B cell (primary cell): Measurements from ENCODE around the gene SEMA7A. TPM values are rescaled to one million over a fixed set of nuclear protein-coding genes. Genes with fewer than 3 reads are reported as not detected.

ENCODE experiments used
- ATAC-seq: fragments of 200-7000 bp; cut with Tn5 transposase; one replicate; pipeline ENCODE4 v1.10.0; 2021; ENCODE audit warnings: low read depth, mild to moderate bottlenecking, moderate number of reproducible peaks, moderate library complexity
- CTCF ChIA-PET: fragments of 350-600 bp; sonication (Branson Sonifier 250); formaldehyde crosslinking; loops from one replicate; lab custom pipeline; 2021; ENCODE audit warnings: antibody characterized with exemption, inconsistent platforms; lab: Charles Lee
- POLR2A ChIA-PET: fragments of 350-600 bp; sonication (Branson Sonifier 250); formaldehyde crosslinking; loops from one replicate; lab custom pipeline; 2021; ENCODE audit warnings: antibody characterized with exemption; lab: Charles Lee
- DNase-seq: peaks from one replicate; pipeline ENCODE4 v3.0.0; 2013
- H2AFZ ChIP-seq: 2 replicates; pipeline ENCODE4 v1.6.1; 2012; ENCODE audit warnings: mild to moderate bottlenecking, low read depth, low read length; ENCODE audit not compliant: insufficient read depth, poor library complexity, severe bottlenecking
- H3K27ac ChIP-seq, 2 donors: 1 replicate in 1 of 2; 2 replicates in 1 of 2; pipeline ENCODE4 v1.5.1; 2012 to 2013; ENCODE audit warnings: low read length in 2 of 2, mild to moderate bottlenecking in 2 of 2, moderate library complexity in 1 of 2
- H3K27me3 ChIP-seq, 4 experiments: fragments of 200-600 bp in 1 of 4; sonication (generic) in 1 of 4; replicated peaks in 1 of 4; 1 replicate in 2 of 4; 2 replicates in 2 of 4; pipeline versions ENCODE4 v1.6.1 to v1.7.0; 2013 to 2016; ENCODE audit warnings: low read length in 3 of 4, mild to moderate bottlenecking in 2 of 4, mixed read lengths in 1 of 4, moderate library complexity in 1 of 4; ENCODE audit not compliant: insufficient read depth in 4 of 4, control insufficient read depth in 3 of 4; ENCODE audit errors: control extremely low read depth in 1 of 4
- H3K36me3 ChIP-seq, 2 experiments: replicated peaks in 1 of 2; 1 replicate in 1 of 2; 2 replicates in 1 of 2; pipeline versions ENCODE4 v1.6.1 to v1.7.1; 2013; ENCODE audit warnings: low read length in 1 of 2; ENCODE audit not compliant: insufficient read depth in 2 of 2, control insufficient read depth in 1 of 2; ENCODE audit errors: control extremely low read depth in 1 of 2, extremely low read depth in 1 of 2
- H3K4me1 ChIP-seq, 2 donors: fragments of 200-600 bp in 1 of 2; sonication (generic) in 1 of 2; 1 replicate in 1 of 2; 2 replicates in 1 of 2; pipeline versions ENCODE4 v1.5.1 to v1.6.1; 2013 to 2017; ENCODE audit warnings: low read length in 2 of 2; ENCODE audit not compliant: control insufficient read depth in 2 of 2, insufficient read depth in 2 of 2
- H3K4me2 ChIP-seq: replicated peaks from 2 replicates; pipeline ENCODE3; 2012; ENCODE audit warnings: mild to moderate bottlenecking, low read depth, low read length; ENCODE audit not compliant: poor library complexity, severe bottlenecking
- H3K4me3 ChIP-seq, 5 experiments: fragments of 200-600 bp in 1 of 5; sonication (generic) in 1 of 5; 1 replicate in 3 of 5; 2 replicates in 2 of 5; pipeline versions ENCODE4 v1.5.1 to v1.7.0; 2011 to 2016; ENCODE audit warnings: low read length in 4 of 5, mild to moderate bottlenecking in 4 of 5, low read depth in 2 of 5, control low read depth in 1 of 5, moderate library complexity in 1 of 5; ENCODE audit not compliant: insufficient read depth in 1 of 5; ENCODE audit errors: control extremely low read depth in 1 of 5, extremely low read depth in 1 of 5
- H3K79me2 ChIP-seq: fragments of 200-600 bp; sonication (generic); one replicate; pipeline ENCODE4 v1.6.0; 2016; ENCODE audit warnings: low read length; ENCODE audit not compliant: control insufficient read depth, insufficient read depth
- H3K9ac ChIP-seq: fragments of 200-600 bp; sonication (generic); 2 replicates; pipeline ENCODE4 v1.6.1; 2017; ENCODE audit warnings: mild to moderate bottlenecking, low read length, moderate library complexity
- H3K9me3 ChIP-seq, 3 donors: one replicate each; pipeline versions ENCODE4 v1.6.1 to v1.7.1; 2013; ENCODE audit warnings: low read length in 2 of 3; ENCODE audit not compliant: control insufficient read depth in 2 of 3, insufficient read depth in 1 of 3; ENCODE audit errors: control extremely low read depth in 1 of 3
- H4K20me1 ChIP-seq: 2 replicates; pipeline ENCODE4 v1.6.0; 2012; ENCODE audit warnings: mild to moderate bottlenecking, low read length; ENCODE audit not compliant: insufficient read depth, control insufficient read depth, poor library complexity, severe bottlenecking
- H3K27ac Mint-ChIP-seq: one replicate; pipeline ENCODE4 v1.8.0; 2021; ENCODE audit warnings: mixed read lengths
- H3K27me3 Mint-ChIP-seq: one replicate; pipeline ENCODE4 v1.8.0; 2021; ENCODE audit warnings: mixed read lengths
- H3K4me1 Mint-ChIP-seq: one replicate; pipeline ENCODE4 v1.8.0; 2021; ENCODE audit warnings: mixed read lengths
- H3K4me3 Mint-ChIP-seq: one replicate; pipeline ENCODE4 v1.8.0; 2021; ENCODE audit warnings: mixed read lengths
- H3K9me3 Mint-ChIP-seq: one replicate; pipeline ENCODE4 v1.8.0; 2022; ENCODE audit warnings: mixed read lengths; ENCODE audit not compliant: insufficient read depth
- EZH2 ChIP-seq: IDR thresholded peaks from 2 replicates; pipeline ENCODE4 v1.6.1; 2012; ENCODE audit warnings: borderline replicate concordance, low read depth, mild to moderate bottlenecking, moderate library complexity, low read length; ENCODE audit not compliant: insufficient read depth, poor library complexity, severe bottlenecking
- WGBS: methylation state at CpG from one replicate; pipeline ENCODE4 v1.1.5; 2013; ENCODE audit warnings: missing lambda C conversion rate; ENCODE audit not compliant: insufficient coverage; 5-methylcytosine and 5-hydroxymethylcytosine counted together
- intact Hi-C: fragments of 100-400 bp; cut with micrococcal nuclease; formaldehyde crosslinking; loops from one replicate; pipeline ENCODE4 v1.10.0; 2022
- polyA plus RNA-seq: library from polyadenylated mRNA; depleted of rRNA; stranded (reverse); fragments of >200 nt; gene quantifications from 2 replicates; pipeline ENCODE4 v1.2.3, GENCODE V29; 2012
- total RNA-seq, 2 donors: library from RNA; stranded (reverse); fragments of 120-200 nt in 1 of 2; gene quantifications; 1 replicate in 1 of 2; 2 replicates in 1 of 2; pipeline versions ENCODE4 v1.2.3 to v1.2.4, GENCODE V29; 2013 to 2022
- TF ChIP-seq, protein P1 (sequence below): fragments of 200-600 bp; IDR thresholded peaks from one replicate; pipeline ENCODE4 v1.8.0; 2022; ENCODE audit warnings: antibody characterized with exemption, mild to moderate bottlenecking

SEMA7A gene
- total and polyA plus RNA-seq, 2 donors (not counting 1 experiment from before 2014, with no cell fraction given): 42.0 to 44.2 TPM

DNA sequence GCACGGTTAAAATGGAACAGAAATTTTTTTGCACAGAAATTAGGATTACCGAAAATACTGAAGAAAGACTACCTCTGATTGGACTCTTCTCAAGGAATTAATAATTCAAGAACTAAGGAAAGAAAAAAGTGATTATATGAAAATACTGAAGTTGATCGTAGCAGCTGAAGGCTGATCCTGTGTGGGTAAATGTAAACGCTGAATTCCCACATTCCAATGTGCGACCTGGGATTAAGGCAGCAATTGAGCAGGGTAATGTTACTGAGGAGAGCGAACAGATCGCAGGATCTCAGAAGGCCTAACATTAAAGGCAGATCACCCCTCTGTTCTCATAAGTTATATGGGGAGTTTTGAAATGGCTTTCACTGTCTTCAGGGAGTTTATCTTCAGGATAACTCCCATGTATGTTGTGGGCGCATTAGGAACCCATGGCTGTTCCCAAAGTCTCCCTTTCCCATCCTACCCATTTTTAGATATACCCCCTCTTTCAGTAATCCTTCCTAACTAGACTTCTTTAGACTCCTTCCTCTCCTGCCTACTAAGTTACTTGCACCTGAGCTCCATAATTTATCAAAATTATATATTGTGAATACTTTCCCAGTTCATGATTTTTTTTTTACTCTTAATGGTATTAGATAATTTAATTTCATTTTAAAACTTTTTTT lies 28.2 kb upstream of the SEMA7A start:
- Histone ChIP-seq H3K27ac (peak overlapping the region in 1 of 2 donors; percentile 80), H2AFZ (peak overlapping the region; percentile 98), H3K9ac (peak overlapping the region; percentile 90), H3K79me2 (peaks cover 43% of the 10 kb centered on the region), H3K4me2 (peak overlapping the region; percentile 87), H3K4me1 (peaks cover 30 to 40% of the 10 kb centered on the region in 2 donors), H3K27me3 (no peaks in the 10 kb centered on the region), H3K36me3 (peaks cover 0 to 16% of the 10 kb centered on the region in 2 experiments), H4K20me1 (no peaks in the 10 kb centered on the region), H3K4me3 (peak overlapping the region in 4 of 5 experiments; percentile 79 to 99 (median 94)), H3K9me3 (no peaks in the 10 kb centered on the region)
- Mint-ChIP-seq H3K9me3 (no peaks in the 10 kb centered on the region), H3K4me3 (peak overlapping the region; percentile 92), H3K27me3 (no peaks in the 10 kb centered on the region), H3K27ac (peak overlapping the region; percentile 7), H3K4me1 (peaks cover 39% of the 10 kb centered on the region)
- 57% methylated on average over 4 of the region's 8 CpGs for WGBS
- intact Hi-C loops: loop anchor here (1.0 to 5.0 kb wide), 9 partner anchors 24 to 477 kb away; partner anchors contain the start of genes ARID3B, CLK3, COX5A and PML
- ATAC-seq: no peak
- TF ChIP-seq EZH2: no peak
- TF ChIP-seq, protein P1, sequence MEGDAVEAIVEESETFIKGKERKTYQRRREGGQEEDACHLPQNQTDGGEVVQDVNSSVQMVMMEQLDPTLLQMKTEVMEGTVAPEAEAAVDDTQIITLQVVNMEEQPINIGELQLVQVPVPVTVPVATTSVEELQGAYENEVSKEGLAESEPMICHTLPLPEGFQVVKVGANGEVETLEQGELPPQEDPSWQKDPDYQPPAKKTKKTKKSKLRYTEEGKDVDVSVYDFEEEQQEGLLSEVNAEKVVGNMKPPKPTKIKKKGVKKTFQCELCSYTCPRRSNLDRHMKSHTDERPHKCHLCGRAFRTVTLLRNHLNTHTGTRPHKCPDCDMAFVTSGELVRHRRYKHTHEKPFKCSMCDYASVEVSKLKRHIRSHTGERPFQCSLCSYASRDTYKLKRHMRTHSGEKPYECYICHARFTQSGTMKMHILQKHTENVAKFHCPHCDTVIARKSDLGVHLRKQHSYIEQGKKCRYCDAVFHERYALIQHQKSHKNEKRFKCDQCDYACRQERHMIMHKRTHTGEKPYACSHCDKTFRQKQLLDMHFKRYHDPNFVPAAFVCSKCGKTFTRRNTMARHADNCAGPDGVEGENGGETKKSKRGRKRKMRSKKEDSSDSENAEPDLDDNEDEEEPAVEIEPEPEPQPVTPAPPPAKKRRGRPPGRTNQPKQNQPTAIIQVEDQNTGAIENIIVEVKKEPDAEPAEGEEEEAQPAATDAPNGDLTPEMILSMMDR: no peak
- DNase-seq: no peak
- ChIA-PET CTCF (interaction anchor here (0.7 to 6.1 kb wide), 8 partner anchors 22 to 170 kb away, joined by 3 to 54 read pairs (median 6); no protein-coding TSS in a partner anchor), POLR2A (interaction anchor here (0.6 to 1.5 kb wide), 4 partner anchors 35 to 762 kb away, joined by 3 to 8 read pairs (median 4); no protein-coding TSS in a partner anchor)
